GM18507 (cell line): ENCODE measurements around the gene PROZ.
A peak's percentile ranks its signal among the peaks of the same experiment; 100 is the strongest.

Experiments
- DNase-seq: peaks from one replicate; pipeline ENCODE4 v3.0.0; 2011; ENCODE audit warnings: low read depth; ENCODE audit not compliant: insufficient read length; ENCODE audit errors: extremely low spot score
- FAIRE-seq: peaks from 2 replicates; lab custom pipeline; 2011; peaks lifted over from hg19 to GRCh38; lab: Jason Lieb, UNC

The PROZ gene

DNA sequence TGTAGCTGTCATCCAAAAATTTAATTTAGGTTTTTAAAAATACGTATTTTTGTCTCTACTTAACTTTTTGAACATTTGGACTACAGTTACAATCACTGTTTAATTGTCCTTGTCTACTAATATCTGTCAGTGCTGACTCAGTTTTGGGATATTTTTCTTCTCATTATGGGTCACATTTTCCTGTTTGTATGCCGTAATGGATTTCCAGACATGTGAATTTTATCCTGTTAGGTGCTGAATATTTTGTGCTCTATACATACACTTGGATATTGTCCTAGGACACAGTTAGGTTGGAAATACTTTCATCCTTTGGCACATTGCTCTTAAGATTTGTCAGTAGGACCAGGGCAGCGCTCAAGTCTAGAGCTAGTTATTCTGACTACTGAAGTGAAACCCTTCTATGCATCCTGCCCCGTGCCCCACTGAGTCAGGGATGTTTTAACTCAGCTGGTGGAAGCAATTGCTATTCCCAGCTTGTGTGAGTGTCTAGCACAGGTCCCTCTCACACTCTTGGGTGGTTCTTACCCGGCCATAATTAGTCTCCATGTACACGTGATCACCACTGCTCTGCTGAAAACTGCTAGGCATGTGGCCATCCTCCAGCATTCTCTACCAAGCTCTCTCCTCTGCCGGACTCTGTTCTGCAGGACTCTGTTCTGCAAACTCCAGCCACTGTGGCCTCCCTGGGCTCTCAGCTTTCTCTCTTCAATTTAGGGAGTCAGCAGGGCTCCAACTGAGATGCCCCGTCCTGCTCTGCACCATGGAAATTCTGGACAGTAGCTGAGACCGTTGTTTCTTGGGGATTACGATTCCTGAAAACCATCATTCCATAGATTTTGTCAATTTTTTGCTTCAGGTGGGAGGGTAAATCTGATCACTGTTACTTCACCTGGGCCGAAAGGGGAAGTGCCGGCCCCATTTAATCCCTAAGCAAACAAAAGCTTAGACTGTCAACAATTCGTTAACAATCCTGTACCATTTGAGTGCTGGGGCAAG, 11.1 kb downstream of the PROZ start:
- DNase-seq (no peak), FAIRE-seq (no peak)

DNA sequence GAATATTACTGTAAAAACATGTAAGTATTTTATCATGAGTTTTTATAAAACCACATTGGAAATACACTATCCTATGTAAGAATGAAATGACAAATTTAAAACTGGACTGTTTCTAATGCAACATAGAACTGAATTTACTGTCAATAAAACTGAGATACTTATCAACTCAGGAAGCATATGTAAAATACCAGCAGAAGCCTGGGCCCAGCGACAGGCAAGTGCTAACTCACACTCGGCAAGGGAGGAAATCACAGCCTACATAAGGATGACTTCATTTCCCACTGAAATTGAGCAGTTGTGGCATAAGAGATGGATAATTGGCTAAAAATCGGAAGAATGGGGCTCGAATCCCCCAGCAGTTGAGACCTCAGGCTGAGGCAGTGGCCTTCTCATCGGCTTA, 12.1 kb downstream of the PROZ start:
- DNase-seq, result no peak
- no peak for FAIRE-seq

DNA sequence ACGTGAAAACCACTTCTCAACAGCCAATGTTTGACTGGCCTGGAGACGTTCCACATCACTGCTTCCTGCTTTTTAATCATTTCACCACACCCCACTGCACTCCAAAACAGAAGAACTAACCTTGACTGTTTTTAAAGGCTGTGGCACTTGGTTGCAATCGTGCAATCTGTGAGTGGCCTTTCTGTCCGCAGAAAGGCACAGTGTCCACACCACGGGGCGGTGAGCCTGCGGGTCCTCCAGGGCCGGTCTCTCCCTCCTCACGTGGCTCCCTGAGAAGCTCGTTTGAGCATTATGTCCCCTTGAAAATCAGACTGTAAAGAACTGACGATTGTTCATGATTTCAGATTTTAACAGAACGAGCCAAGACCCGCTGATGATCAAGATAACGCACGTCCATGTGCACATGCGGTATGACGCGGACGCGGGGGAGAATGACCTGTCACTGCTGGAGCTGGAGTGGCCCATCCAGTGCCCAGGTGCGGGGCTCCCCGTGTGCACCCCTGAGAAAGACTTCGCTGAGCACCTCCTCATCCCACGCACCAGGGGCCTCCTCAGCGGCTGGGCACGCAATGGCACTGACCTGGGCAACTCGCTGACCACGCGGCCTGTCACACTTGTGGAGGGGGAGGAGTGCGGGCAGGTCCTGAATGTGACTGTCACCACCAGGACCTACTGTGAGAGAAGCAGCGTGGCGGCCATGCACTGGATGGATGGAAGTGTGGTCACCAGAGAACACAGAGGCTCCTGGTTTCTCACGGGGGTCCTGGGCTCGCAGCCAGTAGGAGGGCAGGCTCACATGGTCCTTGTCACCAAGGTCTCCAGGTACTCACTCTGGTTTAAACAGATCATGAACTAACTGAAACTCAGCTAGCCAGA, 13.0 kb downstream of the PROZ start:
- FAIRE-seq (no peak), DNase-seq (no peak)

DNA sequence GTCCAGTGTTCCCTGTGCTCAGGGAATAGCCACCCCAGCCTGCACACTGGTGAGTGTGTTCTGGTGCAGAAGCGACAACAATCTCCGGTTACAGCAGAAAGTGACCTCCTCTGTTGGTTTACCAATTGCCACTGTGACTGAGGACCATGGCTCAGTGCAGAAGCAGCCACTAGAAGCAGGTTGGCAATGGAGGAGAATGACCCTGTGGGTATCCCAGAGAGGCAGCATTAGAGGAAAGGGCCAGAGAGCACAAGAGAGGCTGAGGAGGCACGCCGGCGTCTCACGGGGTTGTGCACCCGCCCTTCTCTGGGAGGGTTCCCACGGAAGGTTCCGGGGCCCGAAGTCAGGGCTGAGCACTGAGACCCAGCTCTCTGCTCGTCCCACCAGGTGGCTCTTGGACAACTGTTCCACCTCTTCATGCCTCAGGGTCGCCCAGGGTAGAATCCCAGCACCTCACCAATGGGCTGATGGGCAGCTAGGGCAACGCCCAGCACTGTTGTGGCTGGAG, 14.0 kb downstream of the PROZ start:
- no peak for FAIRE-seq

DNA sequence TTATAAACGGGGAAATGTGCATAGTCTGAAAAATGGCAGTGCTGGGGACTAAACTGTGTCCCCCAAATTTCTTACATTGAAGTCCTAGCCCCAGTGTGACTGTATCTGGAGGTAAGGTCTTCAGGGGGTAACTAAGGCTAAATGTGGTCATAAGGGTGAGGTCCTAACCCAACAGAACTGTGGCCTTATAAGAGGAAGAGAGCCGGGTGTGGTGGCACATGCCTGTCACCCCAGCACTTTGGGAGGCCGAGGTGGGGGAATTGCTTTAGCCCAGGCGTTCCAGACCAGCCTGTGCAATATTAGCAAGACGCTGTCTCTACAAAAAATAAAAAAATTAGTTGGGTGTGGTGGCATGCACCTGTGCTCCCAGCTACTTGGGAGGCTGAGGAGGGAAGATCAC, 17.8 kb downstream of the PROZ start:
- DNase-seq, result no peak
- peak; percentile 24 for FAIRE-seq

More for the DNA sequence above, 14.0 kb downstream of the PROZ start:
- DNase-seq, result no peak

DNA sequence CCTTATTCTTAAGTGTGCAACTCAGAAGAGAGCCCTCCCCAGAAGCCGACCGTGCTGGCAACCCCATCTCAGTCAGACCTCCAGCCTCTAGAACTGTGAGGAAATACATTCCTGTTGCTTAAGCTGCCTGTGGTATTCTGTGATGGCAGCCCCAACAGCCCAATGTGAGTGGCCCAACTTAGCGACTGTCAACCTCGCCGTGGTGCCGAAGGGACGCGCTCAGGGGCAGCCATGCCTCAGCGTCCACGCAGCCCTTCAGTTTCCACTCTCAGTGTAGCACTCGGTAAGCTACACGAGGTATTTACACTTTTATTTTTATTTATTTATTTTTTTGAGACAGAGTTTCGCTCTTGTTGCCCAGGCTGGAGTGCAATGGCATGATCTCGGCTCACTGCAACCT, 18.4 kb downstream of the PROZ start:
- FAIRE-seq (no peak), DNase-seq (no peak)

DNA sequence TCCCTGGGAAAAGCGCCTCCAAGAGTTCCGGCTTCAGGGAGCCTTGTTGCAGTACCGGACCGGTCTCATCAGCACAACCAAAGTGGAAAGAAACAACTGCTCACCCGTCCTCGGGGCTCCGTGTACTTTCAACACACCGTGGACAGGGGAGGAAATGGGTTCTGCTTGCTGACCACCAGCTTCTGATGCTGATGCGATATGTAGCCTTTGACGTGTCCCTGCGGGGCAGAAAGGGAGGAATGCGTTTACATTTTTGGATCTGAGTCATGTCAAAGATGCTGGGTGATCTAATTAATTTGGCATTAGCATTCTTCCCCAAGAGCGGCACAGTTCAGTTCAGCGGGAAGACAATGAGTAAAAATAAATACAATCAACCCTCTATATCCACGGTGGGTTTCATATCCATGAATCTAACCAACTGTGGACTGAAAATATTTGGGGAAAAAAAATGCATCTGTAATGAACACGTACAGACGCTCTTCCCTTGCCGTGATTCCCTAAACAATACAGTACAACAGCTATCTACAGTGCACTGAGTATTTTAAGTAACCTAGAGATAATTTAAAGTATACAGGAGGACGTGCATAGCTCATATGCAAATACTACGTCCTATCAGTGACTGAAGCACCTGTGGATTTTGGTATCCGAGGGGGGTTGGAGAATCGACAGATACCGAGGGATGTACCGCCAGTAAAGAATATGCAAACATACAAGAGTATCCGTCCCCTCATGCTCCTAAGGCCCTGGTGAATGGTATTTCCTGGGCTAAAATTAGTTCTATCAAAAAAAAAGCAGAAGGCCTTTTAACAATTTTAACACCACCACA, 19.8 kb downstream of the PROZ start:
- DNase-seq (no peak), FAIRE-seq (no peak)

DNA sequence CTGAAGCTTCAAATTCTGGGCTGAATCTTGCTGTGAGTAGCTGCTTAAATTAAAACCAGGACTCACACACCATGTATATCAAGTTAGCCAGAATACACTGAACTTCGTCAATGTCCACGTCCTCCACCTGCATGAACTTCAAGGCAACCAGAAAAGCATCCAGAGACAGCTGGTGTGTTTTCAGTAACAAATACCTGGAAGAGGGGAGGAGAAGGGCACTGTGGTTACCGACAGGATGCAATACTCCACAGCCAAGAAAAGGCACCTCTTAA, 20.4 kb downstream of the PROZ start:
- DNase-seq (no peak), FAIRE-seq (no peak)

DNA sequence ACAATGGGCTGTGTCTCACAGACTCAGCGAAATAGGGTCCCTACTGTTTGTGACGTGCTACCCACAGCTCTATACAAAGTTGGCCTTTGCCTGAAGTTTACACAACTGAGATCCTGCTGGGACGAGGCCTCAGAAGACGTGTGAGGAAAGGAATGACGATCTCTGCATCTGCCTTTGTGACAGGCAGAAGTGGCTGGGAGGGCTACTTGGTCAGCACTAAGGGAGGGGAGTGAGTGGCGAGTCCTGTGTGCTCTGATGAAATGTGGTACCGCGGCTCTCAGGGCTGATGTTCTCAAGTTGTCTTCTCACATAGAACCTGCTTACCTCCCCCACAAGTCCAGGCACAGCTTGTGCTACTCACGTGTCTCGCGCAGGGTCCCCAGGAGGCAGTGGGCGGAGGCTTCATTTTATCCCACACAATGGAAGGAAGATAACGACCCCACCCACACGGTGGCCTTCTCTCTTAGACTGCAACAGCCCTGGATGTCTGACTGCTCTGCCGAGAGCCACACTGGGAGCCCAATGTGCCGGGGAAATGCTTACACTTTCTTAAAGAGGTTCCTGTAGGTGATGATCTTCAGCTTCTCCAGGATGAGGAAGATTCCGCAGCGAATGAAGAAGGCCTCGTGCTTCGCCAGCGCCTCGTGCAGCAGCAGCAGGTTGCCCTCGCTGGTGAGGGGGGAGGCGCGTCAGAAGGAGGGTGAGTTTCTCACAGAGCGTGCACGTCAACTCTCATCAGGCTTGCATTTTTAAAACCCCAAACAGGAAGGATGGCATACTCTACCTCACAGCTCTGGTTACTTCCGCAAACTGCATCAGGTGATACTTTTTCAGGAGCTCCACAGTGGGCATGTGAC, 21.2 kb downstream of the PROZ start:
- FAIRE-seq, result no peak

DNA sequence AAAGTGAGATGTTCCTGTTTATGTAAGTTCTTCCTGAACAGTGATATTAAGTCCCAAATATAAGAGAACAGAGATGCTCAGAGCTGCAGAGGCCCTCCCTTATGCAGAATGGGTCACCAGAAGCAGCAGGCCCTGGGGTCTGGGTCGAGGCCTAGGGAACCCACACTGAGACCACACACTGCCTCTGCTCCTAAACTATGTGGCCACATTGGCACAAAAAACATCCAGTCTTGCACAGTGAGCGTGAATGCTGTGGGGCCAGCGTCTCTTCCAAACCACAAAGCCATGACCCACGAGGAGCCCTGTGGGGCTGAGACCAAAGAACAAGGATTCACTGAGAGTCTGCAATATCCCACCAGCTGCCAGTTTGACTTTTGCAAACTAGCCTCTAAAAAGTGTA, 23.6 kb downstream of the PROZ start:
- FAIRE-seq, result no peak
- DNase-seq, result no peak

More for the DNA sequence above, 21.2 kb downstream of the PROZ start:
- no peak for DNase-seq

DNA sequence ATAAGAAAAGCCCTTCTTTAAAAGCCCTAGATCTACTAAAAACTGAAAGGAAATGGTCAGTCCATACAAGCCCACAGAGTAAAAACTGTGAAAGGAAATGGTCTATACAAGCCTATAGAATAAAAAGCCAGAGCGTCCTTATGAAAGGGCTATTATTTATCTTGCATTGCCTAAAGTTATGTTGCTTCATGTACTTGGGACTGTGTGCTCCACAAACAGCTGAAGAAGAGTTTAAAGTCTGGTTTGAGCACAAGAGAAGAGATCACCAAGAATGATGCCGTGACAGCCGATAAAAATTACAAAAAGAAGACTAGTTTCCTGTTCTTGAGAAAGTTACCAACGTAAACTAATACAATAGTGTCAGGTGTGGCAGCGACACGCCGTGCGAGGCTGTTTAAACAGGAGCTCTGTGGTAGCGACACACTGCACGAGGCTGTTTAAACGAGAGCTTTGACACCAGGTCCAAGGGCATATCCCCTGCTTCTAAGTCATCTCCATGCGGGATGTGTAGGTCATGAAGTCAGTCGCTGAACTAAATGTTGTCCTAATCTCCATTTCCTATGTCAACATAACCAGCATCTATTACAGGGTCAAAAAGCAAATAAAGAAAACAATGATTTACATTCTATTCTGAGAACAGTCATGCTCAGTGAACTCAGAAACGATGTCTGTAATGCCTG, 25.1 kb downstream of the PROZ start:
- no peak for DNase-seq
- no peak for FAIRE-seq

DNA sequence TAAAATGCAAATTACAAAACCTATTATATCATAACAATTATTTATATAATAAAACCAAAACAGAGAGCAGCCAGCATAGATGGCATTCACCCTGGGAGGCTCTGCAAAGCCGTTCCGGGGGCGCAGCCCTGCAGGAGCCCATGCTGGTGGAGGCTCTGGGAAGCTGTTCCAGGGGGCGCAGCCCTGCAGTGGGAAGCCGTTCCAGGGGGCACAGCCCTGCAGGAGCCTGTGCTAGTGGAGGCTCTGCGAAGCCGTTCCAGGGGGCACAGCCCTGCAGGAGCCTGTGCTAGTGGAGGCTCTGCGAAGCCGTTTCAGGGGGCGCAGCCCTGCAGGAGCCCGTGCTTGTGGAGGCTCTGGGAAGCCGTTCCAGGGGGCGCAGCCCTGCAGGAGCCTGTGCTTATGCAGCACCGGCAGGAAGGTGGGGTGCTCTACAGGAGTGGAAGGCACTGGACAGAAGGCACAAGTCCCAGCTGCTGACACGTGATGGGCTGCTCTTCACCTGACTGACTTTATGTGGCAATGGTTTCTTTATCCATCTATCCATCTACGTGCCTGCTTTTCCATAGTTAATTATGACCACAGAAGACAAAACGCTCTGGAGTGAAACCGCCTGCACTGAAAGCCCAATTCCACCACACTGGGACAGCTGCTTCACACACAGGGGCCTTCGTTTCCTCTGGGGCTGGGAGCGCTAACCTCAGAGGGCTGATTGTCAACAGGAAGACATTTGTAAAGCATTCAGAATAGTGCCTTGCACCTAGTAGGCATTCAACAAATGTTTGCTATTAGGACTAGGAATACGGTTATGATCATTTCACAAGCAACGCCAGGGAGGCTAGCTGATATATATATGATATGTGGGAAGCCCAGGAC, 26.4 kb downstream of the PROZ start:
- FAIRE-seq (no peak), DNase-seq (no peak)

DNA sequence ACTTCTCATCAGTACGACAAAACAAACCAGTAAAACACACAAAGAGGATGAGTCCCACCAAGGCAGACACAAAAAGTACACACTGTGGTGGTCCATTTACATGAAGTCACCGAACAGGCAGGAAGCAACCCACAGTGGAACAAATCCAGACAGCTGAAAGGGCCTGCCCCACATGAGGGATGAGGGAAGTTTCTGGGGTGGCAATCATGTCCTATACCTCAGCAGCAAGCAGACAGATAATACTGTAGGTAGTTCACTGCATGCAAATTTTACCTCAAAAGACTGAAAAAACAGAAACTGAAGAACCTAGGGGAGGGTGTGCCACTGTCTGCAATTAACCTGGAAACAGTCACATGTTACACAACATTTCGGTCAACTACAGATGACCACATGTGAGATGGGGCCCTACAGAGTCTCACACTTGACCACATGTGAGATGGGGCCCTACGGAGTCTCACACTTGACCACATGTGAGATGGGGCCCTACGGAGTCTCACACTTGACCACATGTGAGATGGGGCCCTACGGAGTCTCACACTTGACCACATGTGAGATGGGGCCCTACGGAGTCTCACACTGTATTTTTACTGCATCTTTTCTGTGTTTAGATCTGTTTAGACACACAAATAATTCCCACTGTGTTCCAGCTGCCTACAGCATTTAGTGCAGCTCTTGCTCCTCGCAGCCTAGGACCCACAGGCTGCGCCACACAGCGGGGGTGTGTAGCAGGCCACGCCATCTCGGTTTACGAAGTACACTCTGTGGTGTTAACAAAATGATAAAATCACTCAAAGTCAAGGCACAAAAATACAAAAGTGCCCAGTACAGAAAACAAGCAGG, 27.8 kb downstream of the PROZ start:
- DNase-seq (no peak), FAIRE-seq (peak; percentile 77)

DNA sequence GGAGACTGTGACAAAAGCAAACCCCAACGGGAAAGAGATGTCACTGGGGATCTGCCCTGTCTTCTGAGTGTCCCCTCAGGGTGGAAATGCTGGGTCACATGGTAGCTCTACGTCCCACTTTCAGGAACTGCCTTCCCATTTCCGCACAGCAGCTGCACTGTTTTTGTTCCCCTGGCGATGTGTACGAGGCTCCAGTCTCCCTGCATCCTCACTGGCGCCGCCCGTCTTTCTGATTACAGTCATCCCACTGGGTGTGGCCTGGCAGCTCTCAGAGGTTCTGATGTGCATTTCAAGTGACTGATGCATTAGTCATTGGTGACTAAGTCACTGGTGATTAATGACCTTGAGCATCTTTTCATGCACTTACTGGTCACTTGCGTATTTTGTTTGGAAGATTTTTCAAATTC, 28.8 kb downstream of the PROZ start:
- DNase-seq, result no peak
- FAIRE-seq, result no peak

DNA sequence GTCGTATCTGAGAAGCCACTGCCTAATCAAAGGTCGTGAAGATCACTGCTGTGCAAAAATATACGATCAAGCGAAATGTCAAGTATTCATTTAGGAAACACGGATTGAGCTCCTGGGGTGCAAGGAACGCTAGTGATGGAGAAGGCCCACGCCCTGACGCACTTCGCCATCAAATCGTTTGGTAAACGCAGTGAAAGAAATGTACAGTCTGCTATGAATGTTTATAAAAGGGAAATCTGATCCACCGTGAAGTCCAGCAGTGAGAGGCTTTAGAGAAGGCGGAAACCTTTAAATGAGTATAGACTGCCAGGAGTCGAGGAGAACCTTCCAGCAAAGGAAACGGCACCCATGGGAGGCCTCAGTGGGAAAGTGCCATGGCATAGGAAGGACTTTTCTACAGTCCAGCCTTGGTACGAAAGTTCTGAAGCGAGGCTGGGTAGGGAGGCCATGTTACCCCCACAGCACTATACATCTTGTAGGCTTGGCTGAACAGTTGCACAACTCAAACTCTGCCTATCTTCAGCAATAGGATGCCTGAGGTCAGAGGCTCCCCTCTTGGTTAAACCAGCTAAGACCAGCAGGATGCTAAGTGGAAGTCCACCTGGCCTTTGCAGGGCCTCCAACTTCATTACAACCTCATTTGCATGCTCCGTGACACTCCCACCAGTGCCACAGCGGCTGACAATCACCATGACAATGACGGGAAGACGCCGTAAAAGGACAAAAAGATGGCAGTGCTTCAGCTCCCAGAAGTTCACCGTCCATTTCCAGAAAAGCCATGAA, 29.6 kb downstream of the PROZ start:
- DNase-seq, result no peak
- no peak for FAIRE-seq

DNA sequence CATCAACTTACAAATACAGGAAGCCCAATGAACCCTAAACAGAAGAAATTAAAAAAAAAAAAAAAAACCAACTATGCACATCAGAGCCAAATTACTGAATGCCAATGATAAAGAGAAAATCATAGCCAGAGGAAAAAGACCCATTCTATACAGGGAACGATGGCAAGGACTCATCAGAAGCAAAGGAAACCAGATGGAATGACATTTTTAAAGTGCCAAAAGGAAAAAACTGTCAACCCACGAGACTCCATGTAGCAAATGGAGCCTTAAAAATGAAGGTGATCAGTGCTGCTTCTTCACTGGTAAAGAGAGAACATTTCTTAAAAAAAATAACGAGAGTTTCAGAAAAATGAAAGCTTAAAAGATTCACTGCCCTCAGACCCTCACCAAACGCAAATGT, 31.7 kb downstream of the PROZ start:
- FAIRE-seq (no peak), DNase-seq (no peak)
